Peyer's patch (tissue), 4 donors: ENCODE measurements around the gene EVPL. TPM values are rescaled to one million over a fixed set of nuclear protein-coding genes. Genes with fewer than 3 reads are reported as not detected.

ENCODE experiments used
- DNase-seq, 3 donors: peaks; one replicate each; pipeline ENCODE4 v3.0.0-alpha.2; 2017 to 2019
- H3K27ac ChIP-seq, 4 donors: fragments of 200-600 bp; sonication (generic); one replicate each; pipeline ENCODE4 v1.5.1; 2016 to 2019
- H3K27me3 ChIP-seq, 2 donors: fragments of 200-600 bp; sonication (generic); one replicate each; pipeline ENCODE4 v1.5.1; 2019
- H3K36me3 ChIP-seq, 3 donors: fragments of 200-600 bp; sonication (generic); one replicate each; pipeline ENCODE4 v1.5.1; 2016 to 2019
- H3K4me1 ChIP-seq, 4 donors: fragments of 200-600 bp; sonication (generic); one replicate each; pipeline ENCODE4 v1.5.1; 2016 to 2019
- H3K4me3 ChIP-seq, 4 donors: fragments of 200-600 bp; sonication (generic); 1 replicate in 3 of 4; 2 replicates in 1 of 4; pipeline ENCODE4 v1.5.1; 2016 to 2019; ENCODE audit warnings: mild to moderate bottlenecking in 1 of 4
- H3K9me3 ChIP-seq, 4 donors: fragments of 200-600 bp; sonication (generic); one replicate each; pipeline ENCODE4 v1.5.1; 2016 to 2019; ENCODE audit warnings: mild to moderate bottlenecking in 1 of 4
- CTCF ChIP-seq, 6 experiments: fragments of 450-650 bp in 4 of 6; fragments of 200-600 bp in 2 of 6; sonication (generic) in 1 of 6; IDR thresholded peaks; one replicate each; pipeline ENCODE4 v1.5.1; 2017 to 2019; ENCODE audit warnings: antibody characterized with exemption in 6 of 6, mild to moderate bottlenecking in 3 of 6, moderate library complexity in 1 of 6
- POLR2A ChIP-seq, 2 donors: fragments of 450-650 bp; IDR thresholded peaks; one replicate each; pipeline ENCODE4 v1.5.1; 2017; ENCODE audit warnings: antibody characterized with exemption in 2 of 2, mild to moderate bottlenecking in 2 of 2, moderate library complexity in 2 of 2
- total RNA-seq, 4 donors: library from RNA; depleted of rRNA; stranded (reverse); fragments of >200 nt; gene quantifications; one replicate each; pipeline ENCODE4 v1.1.0, GENCODE V29; 2016

EVPL gene
- total RNA-seq, 4 donors from 2014 or later = 26.4 to 87.8 (median 55.0) TPM

GRCh38 chr17:75996665-75997590 lies 30.2 kb downstream of the EVPL start:
- no peaks in the 10 kb centered on the region for H3K9me3 ChIP-seq
- no peaks in the 10 kb centered on the region for H3K27me3 ChIP-seq
- peak overlapping the region in 1 of 4 donors; percentile 8 for H3K4me3 ChIP-seq
- peak; percentile 62 to 84 (median 84) for DNase-seq
- peaks cover 0 to 7% (median 0%) of the 10 kb centered on the region in 3 donors for H3K36me3 ChIP-seq
- peak overlapping the region; percentile 41 to 92 (median 67) for H3K27ac ChIP-seq
- H3K4me1 ChIP-seq = peaks cover 0 to 53% (median 9%) of the 10 kb centered on the region in 4 donors
- no peak for TF ChIP-seq CTCF (IDR thresholded peaks at IDR 0.05)
- TF ChIP-seq POLR2A (IDR thresholded peaks at IDR 0.05) = peak in 1 of 2 donors; percentile 47

GRCh38 chr17:75995385-75995925 lies 31.7 kb downstream of the EVPL start:
- Histone ChIP-seq H3K4me3 (no peak overlapping the region), H3K9me3 (no peaks in the 10 kb centered on the region), H3K27ac (peak overlapping the region in 3 of 4 donors; percentile 41 to 92 (median 88)), H3K4me1 (peaks cover 0 to 40% (median 9%) of the 10 kb centered on the region in 4 donors), H3K27me3 (no peaks in the 10 kb centered on the region), H3K36me3 (peaks cover 0 to 16% (median 0%) of the 10 kb centered on the region in 3 donors)
- DNase-seq = peak in 1 of 3 donors; percentile 53
- no peak for TF ChIP-seq POLR2A (IDR thresholded peaks at IDR 0.05)
- TF ChIP-seq CTCF (IDR thresholded peaks at IDR 0.05) = no peak

GRCh38 chr17:75994802-75995370 lies 32.2 kb downstream of the EVPL start:
- peak overlapping the region in 3 of 4 donors; percentile 9 to 92 (median 88) for H3K27ac ChIP-seq
- no peak overlapping the region for H3K4me3 ChIP-seq
- peak in 1 of 3 donors; percentile 60 for DNase-seq
- TF ChIP-seq CTCF (IDR thresholded peaks at IDR 0.05) = no peak
- TF ChIP-seq POLR2A (IDR thresholded peaks at IDR 0.05) = no peak
- H3K36me3 ChIP-seq = peaks cover 0 to 16% (median 0%) of the 10 kb centered on the region in 3 donors
- no peaks in the 10 kb centered on the region for H3K27me3 ChIP-seq
- H3K9me3 ChIP-seq = no peaks in the 10 kb centered on the region
- peaks cover 0 to 35% (median 9%) of the 10 kb centered on the region in 4 donors for H3K4me1 ChIP-seq

- peaks cover 0 to 12% (median 0%) of the 10 kb centered on the region in 4 donors for H3K4me1 ChIP-seq
- H3K27me3 ChIP-seq = no peaks in the 10 kb centered on the region
- H3K27ac ChIP-seq = no peak overlapping the region
- H3K36me3 ChIP-seq = peaks cover 0 to 16% (median 0%) of the 10 kb centered on the region in 3 donors
- no peak overlapping the region for H3K4me3 ChIP-seq
- no peaks in the 10 kb centered on the region for H3K9me3 ChIP-seq
- DNase-seq = no peak
- TF ChIP-seq CTCF (IDR thresholded peaks at IDR 0.05) = no peak
- TF ChIP-seq POLR2A (IDR thresholded peaks at IDR 0.05) = no peak
Measured at GRCh38 chr17:75991396-75991795, 35.7 kb downstream of the EVPL start.

- H3K9me3 ChIP-seq = no peaks in the 10 kb centered on the region
- no peak for TF ChIP-seq CTCF (IDR thresholded peaks at IDR 0.05)
- no peak for TF ChIP-seq POLR2A (IDR thresholded peaks at IDR 0.05)
- H3K36me3 ChIP-seq = peaks cover 0 to 9% (median 0%) of the 10 kb centered on the region in 3 donors
- no peak overlapping the region for H3K27ac ChIP-seq
- DNase-seq = no peak
- no peaks in the 10 kb centered on the region for H3K4me1 ChIP-seq
- no peak overlapping the region for H3K4me3 ChIP-seq
- no peaks in the 10 kb centered on the region for H3K27me3 ChIP-seq
Measured at GRCh38 chr17:75987041-75987440, 40.1 kb downstream of the EVPL start.
